Activated gamma-delta T cell treated with Interleukin-2 at 50 U/mL for 16 hours (primary cell): Measurements from ENCODE around the gene TMEM132D.

Source experiments
- DNase-seq: peaks from one replicate; pipeline ENCODE4 v3.0.0-alpha.2; 2020

The TMEM132D gene

DNA sequence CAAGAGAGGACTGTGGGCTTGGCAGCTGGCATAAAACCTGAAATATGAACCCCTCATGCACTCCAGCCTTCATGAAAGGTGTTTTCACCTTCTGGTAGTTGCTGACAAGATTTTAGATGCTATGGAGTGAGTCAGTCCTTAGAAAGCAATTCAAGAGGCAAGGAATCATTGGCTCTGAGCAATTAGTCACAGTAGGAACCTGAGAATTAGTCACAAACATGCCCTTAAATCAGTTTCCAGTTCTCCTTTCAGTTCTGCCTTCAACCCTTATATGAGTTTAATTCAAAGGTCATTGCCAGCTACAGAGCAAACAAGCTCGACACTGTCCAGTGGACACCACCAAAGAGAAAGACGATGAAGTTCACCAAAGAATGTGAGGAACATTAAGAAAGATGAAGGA, 578.3 kb downstream of the TMEM132D start:
- DNase-seq: no peak

DNA sequence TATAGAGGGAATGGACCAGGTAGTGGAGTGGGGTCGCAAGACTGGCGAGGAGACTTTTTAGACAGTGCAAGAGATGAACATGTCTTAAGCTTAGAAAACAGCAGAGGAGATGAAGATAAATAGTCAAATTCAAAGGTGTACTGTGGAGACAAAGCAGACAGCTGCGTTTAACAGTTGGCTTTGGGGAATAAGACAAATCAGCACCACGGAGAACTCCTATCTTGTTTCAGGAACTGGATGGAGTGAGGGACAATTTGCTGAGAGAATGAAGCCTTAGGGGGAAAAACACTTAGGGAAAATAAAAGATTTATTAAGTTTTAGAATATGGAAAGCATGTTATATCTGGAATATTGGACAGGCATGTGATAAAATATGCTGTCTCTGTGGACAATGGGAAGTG, 591.8 kb downstream of the TMEM132D start:
- no peak for DNase-seq

DNA sequence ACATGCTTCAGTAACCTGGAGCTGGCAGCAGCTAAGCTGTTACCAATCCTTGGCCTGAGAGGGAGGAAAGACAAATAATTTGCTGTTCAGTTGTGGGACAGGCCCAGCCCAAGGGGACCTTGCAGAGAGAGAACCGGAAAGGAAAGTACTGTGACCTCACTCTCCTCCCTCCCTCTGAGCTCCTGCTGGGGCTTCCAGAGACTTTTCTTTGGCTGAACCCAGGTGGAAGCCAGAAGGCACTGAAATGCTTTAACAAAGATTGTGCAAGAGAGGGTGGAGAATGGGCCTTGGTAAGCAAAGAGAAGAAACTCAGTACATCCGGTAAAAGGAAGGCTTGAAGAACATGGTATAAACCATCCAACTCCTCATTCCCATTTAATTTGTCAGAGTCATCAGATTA, 593.5 kb downstream of the TMEM132D start:
- DNase-seq: no peak

DNA sequence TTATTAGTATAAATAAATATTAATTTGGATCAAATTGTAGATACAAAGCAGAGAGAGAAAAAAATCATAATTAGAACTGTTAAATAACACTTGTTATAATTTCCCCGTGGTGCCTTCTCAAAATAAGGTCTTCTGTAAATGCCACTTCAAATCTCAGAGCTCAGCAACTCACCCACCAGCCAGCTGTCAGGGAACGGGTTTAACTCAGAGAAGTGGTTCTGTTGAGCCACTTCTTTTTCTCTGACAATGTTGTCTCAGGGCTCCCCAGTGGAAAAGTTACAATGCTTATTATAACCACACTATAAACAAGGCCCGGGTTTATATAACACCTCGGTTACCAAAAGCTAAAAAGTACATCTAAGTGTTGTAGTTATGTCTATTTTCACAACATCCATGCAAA, 598.0 kb downstream of the TMEM132D start:
- no peak for DNase-seq

DNA sequence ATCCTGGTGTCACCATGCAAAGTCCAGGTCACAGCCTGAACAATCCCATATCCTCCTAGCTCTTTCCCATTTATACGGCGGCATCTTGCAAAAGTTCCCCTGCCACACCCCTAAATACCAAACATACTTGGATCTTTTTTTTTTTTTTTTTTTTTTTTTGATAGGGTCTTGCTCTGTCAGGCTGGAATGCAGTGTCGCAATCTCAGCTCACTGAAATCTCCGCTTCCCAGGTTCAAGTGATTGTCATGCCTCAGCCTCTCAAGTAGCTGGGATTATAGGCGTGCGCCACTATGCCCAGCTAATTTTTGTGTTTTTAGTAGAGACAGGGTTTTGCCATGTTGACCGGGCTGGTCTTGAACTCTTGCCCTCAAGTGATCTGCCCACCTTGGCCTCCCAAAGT, 599.3 kb downstream of the TMEM132D start:
- no peak for DNase-seq

DNA sequence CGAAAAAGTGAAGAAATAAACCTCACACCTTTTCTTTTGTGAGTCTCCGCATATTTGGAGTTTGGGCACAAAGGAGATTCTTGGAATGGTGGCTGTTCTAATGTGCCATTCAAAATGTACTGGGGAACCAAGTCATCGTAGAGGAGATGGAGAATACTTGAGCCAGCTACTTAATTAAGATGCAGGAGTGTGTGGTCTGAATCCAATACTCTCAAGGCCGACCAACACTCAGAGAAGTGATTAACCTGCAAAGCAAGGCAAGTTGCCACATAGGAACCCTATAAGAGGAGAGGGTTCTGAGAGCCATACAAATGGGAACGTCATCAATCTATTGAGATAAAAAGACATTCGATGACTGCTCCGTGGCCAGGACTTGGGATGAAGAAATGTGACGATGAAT, 603.8 kb downstream of the TMEM132D start:
- DNase-seq: no peak

DNA sequence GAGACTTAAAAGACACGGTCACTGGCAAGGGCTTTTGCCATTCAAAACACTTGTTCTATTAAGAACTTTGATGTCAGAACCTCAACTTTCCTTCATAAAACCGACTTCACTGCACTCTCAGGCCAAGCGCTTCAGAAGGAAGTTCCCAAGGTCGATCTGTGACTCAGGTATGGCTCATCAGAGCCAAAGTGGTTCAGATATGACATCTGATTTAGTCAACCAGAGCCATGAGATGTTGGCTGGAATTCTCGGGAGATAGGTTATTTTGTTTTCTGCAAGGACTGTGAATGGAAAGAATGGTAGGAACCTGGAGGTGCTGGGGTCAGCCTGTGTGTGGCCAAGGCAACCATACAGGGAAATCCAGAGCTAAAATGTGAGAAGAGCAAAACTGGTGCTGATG, 604.9 kb downstream of the TMEM132D start:
- no peak for DNase-seq

DNA sequence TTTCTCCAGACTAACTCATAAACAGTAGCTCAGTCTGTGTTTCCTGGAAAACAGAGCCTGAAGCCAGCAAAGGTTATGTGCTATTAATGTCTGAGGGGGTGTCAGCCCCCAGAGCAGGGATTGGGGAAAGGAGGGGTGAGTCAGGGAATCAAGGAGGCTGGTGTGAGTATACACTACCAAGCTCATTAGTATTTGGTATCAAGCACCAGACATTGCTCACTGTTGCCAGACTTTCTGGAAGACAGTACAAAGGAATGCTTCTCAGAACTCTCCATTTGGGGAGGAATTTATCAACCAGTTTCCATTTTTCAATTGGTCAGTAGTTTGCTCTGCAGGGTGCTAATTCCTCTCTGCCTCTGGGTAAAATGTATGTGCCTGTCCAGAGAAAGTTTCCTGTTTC, 607.2 kb downstream of the TMEM132D start:
- no peak for DNase-seq

DNA sequence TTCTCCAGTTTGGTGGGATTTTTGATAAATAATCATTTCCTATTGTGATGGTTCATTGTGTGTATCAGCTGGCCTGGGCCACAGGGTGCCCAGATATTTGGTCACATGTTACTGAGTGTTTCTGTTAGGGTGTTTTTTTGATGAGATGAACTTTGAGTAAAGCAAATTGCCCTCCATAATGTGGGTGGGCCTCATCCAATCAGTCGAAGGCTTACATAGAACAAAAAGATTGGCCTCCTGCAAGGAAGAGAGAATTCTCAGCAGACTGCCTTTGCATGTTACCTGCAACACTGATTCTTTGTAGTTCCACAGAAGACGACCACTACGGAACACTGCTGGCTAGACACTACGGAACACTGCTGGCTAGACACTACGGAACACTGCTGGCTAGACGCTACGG, 609.0 kb downstream of the TMEM132D start:
- no peak for DNase-seq

DNA sequence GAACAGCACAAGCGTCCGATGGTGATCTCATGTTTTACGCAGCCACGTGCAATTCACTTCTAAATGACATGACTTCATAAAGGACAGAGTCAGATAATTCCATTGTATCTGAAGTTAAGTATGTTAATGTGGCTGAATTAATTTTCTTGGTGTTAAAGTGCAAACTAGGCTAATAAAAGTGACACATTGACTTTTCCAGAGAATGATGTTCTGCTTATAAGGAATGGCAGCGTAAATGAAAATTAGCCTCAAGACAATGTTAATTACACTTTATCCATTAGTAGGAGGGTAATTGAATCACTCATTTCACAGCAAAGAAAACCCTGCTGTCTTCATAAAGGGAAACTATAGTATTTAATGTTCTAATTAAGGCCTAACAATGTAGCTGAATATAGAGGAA, 624.1 kb downstream of the TMEM132D start:
- DNase-seq: no peak

DNA sequence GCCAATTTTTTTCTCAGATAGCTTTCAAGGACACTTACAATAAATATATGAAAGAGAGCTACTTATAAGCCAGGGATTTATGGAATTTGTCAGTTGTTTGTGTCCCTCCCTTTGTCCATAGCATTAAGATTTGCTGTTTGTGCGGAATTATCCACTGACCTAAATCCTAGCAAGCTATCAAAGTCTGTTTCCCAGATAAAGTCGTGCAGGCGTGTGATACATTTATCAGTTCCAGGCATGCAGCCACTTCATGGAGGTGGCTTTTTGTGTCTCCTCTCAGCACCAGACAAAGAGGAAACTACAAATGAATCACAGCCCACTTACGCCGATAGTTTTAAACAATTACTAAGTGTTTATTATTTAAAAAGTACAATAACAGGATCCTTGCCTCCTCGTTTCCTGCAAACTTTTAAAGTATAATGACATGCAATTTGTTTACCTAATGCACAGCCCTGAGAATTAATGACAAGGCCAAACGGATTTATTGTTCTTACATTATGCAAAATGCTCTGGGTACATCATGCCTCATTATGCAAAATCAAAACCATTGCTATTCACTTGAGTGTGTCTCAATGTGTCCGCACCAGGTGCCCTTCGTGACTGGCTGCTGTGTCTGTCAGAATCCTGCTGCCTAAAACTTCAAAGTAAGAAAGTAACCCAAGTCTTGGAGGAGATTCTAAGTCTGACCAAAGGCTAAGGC, 627.3 kb downstream of the TMEM132D start:
- DNase-seq: no peak

DNA sequence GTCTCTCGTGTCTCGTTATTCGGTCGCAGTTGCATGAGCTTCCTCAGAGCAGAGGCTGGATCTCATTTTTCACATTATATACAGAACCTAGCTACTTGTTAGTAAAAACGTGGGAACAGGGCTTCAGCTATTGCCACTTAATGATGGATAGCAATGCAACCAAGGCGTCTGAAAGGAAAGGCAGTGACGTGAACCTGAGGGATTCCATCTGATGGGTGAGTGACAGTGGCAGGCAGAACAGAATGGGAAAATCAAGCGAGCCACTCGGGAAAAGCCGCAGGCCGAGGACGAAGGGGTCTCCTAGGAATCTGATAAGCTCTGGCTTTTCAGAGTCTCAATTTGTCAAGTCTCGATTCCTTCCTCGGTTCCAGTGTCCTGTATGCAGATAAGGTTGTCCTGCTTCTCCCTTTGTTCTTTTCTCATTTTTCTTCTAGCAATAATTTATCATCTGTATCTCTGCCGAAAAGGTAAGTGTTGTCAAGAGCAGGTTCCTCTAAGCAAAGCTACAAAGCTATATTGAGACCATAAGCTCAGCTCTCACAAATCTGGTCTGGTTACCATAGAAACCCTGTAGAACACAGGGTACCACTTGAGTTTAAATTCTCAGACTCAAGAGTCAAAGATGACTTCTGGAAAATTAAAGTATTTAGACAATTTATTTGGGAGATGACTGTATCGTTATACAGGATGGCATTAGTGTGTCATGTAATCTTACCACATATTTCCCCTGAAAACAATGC, 633.9 kb downstream of the TMEM132D start:
- DNase-seq: no peak

DNA sequence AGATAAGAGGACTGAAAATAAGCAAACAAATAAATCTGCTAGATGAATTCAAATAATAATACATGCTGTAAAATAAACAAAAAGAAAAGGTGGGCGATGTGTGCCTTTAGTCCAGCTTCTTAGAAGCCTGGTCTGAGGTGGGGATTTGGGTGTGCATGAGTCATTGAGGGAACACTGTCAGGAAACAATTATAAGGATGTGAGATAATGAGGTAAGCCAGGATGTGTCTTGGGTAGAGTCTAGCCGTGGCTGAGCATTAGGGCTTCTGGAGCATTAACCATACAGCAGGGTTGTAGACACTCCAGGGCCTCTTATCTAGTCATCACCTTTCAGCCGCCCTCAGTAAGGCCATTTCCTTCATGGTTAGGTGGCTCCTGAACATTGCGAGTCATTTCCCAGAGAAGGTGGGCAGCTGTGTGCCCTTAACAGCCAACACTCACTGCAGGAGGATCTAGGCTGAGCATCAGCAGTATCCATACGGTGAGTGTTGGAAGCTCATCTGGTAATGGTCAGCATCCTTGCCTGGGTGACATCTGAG, 645.0 kb downstream of the TMEM132D start:
- no peak for DNase-seq

DNA sequence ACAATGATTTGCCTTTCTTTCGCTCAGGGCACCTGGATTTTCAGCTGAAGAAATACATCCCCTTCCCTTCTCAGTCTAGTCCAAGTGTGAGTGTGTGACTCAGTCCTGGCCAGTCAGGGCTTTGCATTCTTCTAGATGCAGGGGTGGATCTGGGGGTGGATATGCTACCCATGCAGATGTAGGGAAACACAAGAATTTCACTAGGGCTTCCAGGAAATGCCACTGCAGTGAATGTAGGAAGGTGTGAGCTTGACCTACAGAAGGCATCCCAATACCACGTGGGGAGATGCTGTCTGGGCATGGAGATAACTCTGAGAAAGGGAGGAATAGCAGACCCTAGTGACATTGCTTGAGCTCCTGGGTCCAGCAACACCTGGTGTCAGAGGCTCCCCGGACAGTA, 646.3 kb downstream of the TMEM132D start:
- no peak for DNase-seq

DNA sequence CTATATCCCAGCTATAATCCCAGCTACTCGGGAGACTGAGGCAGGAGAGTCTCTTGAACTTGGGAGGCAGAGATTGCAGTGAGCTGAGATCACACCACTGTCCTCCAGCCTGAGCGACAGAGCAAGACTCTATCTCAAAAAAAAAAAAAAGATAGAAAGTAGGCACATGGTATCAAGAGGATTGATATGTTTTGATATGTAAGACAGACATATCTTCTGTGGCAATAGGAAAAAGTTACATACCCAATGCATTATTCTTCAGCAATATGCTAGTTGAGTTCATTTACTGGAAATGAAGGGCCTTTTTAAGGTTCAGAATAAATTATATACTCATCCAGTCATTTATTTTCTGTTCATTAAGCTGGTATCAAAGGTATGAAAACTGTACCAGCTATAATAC, 657.2 kb downstream of the TMEM132D start:
- DNase-seq: no peak

DNA sequence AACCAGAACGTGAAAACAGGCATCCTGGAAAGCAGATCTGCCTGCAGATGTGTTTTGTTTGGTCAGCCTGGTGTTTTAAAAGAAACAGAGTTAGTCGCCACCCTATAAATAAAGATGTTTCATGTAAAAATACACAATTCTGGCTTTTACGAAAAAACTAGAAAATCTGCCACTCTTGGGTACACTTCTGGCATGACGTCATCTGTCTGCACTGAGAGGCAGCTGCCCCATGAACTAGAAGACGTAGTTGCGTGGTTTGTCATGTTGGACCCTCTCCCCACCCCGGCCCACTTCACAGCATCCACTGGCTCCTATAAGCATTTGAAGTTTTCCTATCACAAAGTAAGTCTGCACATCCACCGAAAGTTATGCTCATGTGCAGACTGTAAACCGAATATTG, 658.1 kb downstream of the TMEM132D start:
- no peak for DNase-seq

DNA sequence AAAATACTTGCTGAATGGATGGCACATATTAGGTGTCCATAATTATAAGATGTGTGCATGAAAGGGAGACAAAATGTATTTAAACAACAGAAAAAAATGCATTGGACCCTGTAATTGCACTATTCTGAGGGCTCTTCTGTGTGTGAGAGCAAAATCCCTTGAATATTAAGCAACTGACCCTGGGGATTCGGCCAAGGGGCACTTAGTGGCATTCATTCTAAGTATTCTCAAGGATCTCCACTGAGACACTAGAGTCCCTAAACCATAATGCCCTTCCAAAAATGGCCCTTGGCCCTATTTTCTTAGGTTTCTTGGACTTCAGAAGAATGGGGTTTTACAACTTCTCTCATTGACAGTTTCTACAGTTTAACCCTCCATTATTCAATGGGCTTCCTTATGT, 662.0 kb downstream of the TMEM132D start:
- DNase-seq: no peak

DNA sequence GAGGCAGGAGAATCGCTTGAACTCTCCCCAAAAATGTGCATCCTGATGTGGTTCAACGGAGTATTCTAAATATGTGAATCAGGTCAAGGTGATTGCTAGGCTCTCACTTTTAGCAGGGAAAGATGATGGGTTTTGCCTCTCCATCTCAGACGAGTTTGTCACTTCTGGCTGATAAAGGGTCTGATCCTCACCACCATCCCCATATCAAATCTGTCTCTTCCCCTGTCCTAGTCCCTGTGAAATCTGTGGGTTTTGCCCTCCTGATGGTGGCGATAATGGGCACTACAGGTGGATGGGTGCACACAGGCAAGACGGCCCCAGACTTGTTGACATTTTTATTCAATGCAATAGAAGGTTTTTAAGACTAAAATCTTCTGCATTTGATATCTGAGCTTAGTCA, 665.9 kb downstream of the TMEM132D start:
- DNase-seq: no peak

DNA sequence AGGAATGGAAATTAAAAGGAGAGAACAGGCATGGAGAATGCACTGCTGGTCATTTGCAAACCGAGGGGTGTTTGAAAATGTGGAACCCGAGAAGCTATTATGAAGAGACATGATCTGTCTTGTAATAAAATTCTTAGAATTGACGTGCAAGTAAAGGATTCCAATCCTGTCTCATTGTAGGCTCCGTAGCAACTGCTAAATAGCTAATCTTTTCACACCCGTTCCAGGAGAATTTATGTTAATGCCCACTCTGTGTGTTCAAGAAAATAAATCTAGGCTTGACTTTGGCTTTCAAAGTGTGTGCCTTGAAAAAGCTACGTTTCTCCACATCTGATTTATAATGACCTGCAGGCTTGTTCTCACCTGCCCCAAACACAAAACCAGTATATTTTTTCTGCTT, 669.6 kb downstream of the TMEM132D start:
- no peak for DNase-seq

DNA sequence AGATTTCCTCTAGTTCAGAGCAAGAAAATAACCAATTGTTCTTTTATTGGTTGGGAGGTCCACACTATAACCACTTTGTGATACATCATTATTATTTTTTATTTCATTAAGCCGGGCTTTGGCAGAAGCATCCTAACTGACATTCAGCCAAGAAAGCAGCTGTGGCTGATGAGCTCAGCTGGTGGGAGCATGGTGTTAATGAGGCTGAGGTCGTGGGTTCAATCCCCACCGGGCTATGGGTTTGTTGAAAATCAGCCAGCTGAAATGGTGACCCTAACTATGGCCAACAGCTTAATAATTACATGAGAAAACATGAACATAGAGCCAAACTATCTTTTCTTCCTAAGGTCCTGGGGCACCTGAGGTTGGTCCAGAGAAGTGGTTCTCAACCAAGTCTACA, 672.3 kb downstream of the TMEM132D start:
- no peak for DNase-seq

DNA sequence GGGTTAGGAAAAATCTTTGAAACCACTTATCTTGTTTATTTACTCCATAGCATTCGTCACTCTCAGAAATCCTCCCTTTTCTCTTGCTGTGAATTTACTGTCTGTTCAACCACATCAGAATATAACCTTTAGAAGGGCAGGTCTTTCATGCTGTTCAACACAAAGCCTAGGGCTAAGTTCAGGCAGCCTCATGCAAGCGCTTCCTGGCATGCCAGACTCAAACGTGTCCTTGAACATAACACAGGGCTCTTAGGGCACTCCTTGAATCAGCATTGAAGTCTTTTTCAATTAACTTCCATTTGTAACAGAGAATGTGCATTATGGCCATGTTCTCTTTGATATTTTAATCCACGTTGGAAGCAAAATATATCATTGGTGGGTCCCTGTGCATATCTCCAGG, 672.8 kb downstream of the TMEM132D start:
- no peak for DNase-seq

DNA sequence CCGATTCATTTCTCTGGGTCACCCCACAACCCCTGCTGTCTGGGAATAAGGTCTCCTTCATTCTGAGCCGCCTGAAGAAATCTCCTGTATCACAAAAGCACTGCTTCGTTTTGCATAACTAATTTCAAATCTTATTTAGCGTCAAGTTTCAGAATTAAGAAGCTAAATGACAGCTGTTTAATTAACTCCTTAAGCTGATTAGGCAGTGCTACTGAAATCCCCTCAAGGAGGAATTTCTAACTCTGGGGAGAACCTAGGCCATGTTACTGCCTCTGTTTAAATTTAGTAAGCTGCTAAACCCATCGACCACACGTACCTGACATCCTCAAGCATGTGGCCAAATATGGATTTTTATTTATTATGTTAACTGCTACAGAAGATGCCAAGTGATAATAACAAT, 677.0 kb downstream of the TMEM132D start:
- DNase-seq: no peak

DNA sequence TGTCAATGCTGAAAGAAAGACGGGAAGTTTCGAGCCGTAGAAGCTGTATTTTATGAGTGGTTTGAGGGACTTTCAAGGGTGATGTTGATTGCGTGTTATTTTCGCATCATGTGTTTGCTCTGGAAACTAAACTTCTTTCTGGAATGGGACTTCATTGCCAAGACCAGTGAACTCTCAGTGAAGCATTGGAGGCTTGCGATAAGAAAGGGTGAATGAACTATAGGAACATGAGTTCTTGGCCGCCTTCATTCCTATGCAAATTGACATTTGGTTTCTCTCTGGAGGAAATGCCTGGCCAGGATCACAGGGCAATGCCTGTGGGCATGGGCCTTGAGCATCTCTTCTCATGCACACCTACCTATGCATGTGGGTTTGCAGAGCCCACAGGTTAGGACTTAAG, 677.8 kb downstream of the TMEM132D start:
- DNase-seq: no peak

DNA sequence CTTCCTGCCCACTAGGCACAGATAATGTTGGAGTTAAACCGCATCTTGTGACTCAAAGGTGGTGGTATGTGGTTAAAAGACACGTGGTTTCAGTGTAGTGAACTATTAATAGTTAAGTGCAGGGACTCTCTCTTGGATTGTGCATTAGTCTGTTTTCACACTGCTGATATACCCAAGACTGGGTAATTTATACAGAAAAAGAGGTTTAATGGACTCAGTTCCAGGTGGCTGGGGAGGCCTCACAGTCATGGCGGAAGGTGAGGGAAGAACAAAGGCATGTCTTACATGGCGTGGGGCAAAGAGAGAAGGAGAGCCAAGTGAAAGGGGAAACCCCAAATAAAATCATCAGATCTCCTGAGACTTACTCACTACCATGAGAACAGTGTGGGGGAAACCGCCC, 688.3 kb downstream of the TMEM132D start:
- no peak for DNase-seq

DNA sequence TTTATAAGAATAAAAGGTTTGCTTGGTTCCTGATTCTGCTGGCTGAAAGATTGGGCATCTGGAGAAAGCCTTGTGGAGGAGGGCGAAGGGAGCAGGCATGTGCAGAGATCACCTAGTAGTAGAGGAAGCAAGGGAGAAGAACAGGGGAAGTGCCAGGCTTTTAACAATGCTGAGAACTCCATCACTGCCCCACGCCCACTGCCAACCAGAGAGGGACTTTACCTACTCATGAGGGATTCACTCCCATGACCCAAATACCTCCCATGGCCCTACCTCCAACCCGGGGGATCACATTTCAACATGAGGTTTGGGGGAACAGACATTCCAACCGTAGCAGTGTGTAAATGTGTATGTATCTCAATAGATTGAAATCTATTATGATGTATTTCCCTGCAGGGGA, 690.3 kb downstream of the TMEM132D start:
- DNase-seq: no peak
